ENCODE measurements around the gene KRTAP10-8.
"Not testable (repeated sequence)": the region's sequence is repeated elsewhere in the genome, so short reads cannot be mapped to it uniquely, and the experiment has no call there.

Gene KRTAP10-8

DNA sequence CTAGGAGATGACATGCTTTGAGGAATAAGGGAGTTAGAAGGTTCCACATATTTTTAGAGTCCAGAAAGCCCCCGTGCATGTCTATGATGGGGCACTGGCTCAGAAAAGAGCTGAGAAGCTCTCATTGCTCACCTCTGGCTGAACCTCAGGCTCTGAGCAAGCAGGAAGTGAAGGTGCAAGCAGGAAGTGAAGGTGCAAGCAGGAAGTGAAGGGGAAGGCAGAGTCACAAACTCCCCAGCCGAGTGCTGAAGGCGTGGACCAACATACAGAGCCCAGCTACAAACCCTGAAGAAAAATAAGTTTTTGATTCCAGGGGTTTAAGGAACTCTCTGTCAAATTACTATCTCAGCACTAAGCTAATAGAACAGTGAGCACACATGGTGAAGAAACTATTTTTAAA lies 7.0 kb downstream of the KRTAP10-8 start:
- Histone ChIP-seq H3K36me3 (replicated peaks) (no peaks in the 10 kb centered on the region), H3K4me3 (ENCODE audit: low read depth, low read length) (no peak overlapping the region), H3K27me3 (replicated peaks) (no peaks in the 10 kb centered on the region), H3K27ac (no peak overlapping the region)
- no peak for DNase-seq
- TF ChIP-seq, protein P1, sequence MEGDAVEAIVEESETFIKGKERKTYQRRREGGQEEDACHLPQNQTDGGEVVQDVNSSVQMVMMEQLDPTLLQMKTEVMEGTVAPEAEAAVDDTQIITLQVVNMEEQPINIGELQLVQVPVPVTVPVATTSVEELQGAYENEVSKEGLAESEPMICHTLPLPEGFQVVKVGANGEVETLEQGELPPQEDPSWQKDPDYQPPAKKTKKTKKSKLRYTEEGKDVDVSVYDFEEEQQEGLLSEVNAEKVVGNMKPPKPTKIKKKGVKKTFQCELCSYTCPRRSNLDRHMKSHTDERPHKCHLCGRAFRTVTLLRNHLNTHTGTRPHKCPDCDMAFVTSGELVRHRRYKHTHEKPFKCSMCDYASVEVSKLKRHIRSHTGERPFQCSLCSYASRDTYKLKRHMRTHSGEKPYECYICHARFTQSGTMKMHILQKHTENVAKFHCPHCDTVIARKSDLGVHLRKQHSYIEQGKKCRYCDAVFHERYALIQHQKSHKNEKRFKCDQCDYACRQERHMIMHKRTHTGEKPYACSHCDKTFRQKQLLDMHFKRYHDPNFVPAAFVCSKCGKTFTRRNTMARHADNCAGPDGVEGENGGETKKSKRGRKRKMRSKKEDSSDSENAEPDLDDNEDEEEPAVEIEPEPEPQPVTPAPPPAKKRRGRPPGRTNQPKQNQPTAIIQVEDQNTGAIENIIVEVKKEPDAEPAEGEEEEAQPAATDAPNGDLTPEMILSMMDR (IDR thresholded peaks at IDR 0.05; ENCODE audit: low read depth, low read length, missing control alignments) = no peak
- in situ Hi-C loops (cut with HindIII; ENCODE audit: low pct_ligation_motif_present, low sequenced_read_pairs) = no loop called here

DNA sequence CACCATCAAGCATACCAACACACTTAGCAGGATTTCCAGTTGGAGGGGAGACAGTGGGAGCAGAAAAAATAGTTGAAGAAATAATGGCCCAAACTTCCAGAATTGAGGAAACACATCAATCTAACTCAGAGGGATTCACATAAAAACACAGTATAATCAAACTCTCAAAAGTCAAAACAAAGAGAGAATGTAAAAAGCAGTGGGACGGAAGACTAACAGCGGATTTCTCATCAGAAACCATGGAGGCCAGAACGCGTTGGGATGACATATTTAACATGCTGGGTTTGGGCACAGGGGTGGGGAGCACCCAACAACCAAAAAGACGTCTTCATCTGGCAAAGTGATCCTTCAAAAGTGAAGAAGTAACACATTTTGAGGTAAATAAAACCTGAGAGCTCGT lies 8.0 kb downstream of the KRTAP10-8 start:
- Histone ChIP-seq H3K36me3 (replicated peaks) (no peaks in the 10 kb centered on the region), H3K4me3 (ENCODE audit: low read depth, low read length) (no peak overlapping the region), H3K27me3 (replicated peaks) (no peaks in the 10 kb centered on the region), H3K27ac (no peak overlapping the region)
- TF ChIP-seq, protein P1 (IDR thresholded peaks at IDR 0.05; ENCODE audit: low read depth, low read length, missing control alignments) = no peak
- no peak for DNase-seq
- in situ Hi-C loops (cut with HindIII; ENCODE audit: low pct_ligation_motif_present, low sequenced_read_pairs) = no loop called here

- TF ChIP-seq, protein P1 (IDR thresholded peaks at IDR 0.05; ENCODE audit: low read depth, low read length, missing control alignments) = no peak
- no peak overlapping the region for H3K27ac ChIP-seq
- no peaks in the 10 kb centered on the region for H3K27me3 ChIP-seq (replicated peaks)
- H3K36me3 ChIP-seq (replicated peaks) = no peaks in the 10 kb centered on the region
- no peak for DNase-seq
- no peak overlapping the region for H3K4me3 ChIP-seq (ENCODE audit: low read depth, low read length)
- in situ Hi-C loops (cut with HindIII; ENCODE audit: low pct_ligation_motif_present, low sequenced_read_pairs) = no loop called here
Observed at GRCh38 chr21:44623575-44623974, 11.7 kb downstream of the KRTAP10-8 start.

- Histone ChIP-seq H3K27ac (no peak overlapping the region), H3K36me3 (replicated peaks) (no peaks in the 10 kb centered on the region), H3K27me3 (replicated peaks) (no peaks in the 10 kb centered on the region), H3K4me3 (ENCODE audit: low read depth, low read length) (no peak overlapping the region)
- TF ChIP-seq, protein P1 (IDR thresholded peaks at IDR 0.05; ENCODE audit: low read depth, low read length, missing control alignments) = no peak
- in situ Hi-C loops (cut with HindIII; ENCODE audit: low pct_ligation_motif_present, low sequenced_read_pairs) = no loop called here
- no peak for DNase-seq
Observed at GRCh38 chr21:44625756-44626155, 13.9 kb downstream of the KRTAP10-8 start.

- TF ChIP-seq, protein P1 (IDR thresholded peaks at IDR 0.05; ENCODE audit: low read depth, low read length, missing control alignments) = no peak
- no peak for DNase-seq
- no peak overlapping the region for H3K27ac ChIP-seq
- no peaks in the 10 kb centered on the region for H3K36me3 ChIP-seq (replicated peaks)
- no peaks in the 10 kb centered on the region for H3K27me3 ChIP-seq (replicated peaks)
- in situ Hi-C loops (cut with HindIII; ENCODE audit: low pct_ligation_motif_present, low sequenced_read_pairs) = no loop called here
- H3K4me3 ChIP-seq (ENCODE audit: low read depth, low read length) = no peak overlapping the region
Observed at GRCh38 chr21:44626262-44626661, 14.4 kb downstream of the KRTAP10-8 start.

GRCh38 chr21:44626673-44627143 lies 14.8 kb downstream of the KRTAP10-8 start, which contains the start of gene KRTAP10-9:
KRTAP10-9 (plus strand) TSS chr21:44627093; CDS start chr21:44627172, 79 bp downstream.
- Histone ChIP-seq H3K4me3 (ENCODE audit: low read depth, low read length) (no peak within 1 kb of the TSS), H3K27me3 (replicated peaks) (no peaks in the 10 kb centered on the region), H3K27ac (no peak within 1 kb of the TSS), H3K36me3 (replicated peaks) (no peaks in the 10 kb centered on the region)
- TF ChIP-seq, protein P1 (IDR thresholded peaks at IDR 0.05; ENCODE audit: low read depth, low read length, missing control alignments) = no peak
- in situ Hi-C loops (cut with HindIII; ENCODE audit: low pct_ligation_motif_present, low sequenced_read_pairs) = no loop called here
- no peak for DNase-seq

DNA sequence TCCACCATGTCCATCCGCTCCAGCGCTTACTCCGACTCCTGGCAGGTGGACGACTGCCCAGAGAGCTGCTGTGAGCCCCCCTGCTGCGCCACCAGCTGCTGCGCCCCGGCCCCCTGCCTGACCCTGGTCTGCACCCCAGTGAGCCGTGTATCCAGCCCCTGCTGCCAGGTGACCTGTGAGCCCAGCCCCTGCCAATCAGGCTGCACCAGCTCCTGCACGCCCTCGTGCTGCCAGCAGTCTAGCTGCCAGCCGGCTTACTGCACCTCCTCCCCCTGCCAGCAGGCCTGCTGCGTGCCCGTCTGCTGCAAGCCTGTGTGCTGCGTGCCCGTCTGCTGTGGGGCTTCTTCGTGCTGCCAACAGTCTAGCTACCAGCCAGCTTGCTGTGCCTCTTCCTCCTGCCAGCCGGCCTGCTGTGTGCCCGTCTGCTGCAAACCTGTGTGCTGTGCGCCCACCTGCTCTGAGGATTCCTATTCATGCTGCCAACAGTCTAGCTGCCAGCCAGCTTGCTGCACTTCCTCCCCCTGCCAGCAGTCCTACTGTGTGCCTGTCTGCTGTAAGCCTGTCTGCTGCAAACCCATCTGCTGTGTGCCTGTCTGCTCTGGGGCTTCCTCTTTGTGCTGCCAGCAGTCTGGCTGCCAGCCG lies 15.4 kb downstream of the KRTAP10-8 start:
- H3K27ac ChIP-seq; H3K27me3 ChIP-seq (replicated peaks); H3K4me3 ChIP-seq (ENCODE audit: low read depth, low read length); H3K36me3 ChIP-seq (replicated peaks); in situ Hi-C loops (cut with HindIII; ENCODE audit: low pct_ligation_motif_present, low sequenced_read_pairs); DNase-seq: not testable (repeated sequence)

GRCh38 chr21:44627831-44628233 lies 16.0 kb downstream of the KRTAP10-8 start:
- DNase-seq; H3K4me3 ChIP-seq (ENCODE audit: low read depth, low read length); H3K36me3 ChIP-seq (replicated peaks); H3K27ac ChIP-seq; H3K27me3 ChIP-seq (replicated peaks); in situ Hi-C loops (cut with HindIII; ENCODE audit: low pct_ligation_motif_present, low sequenced_read_pairs): not testable (repeated sequence)

All from brain microvascular endothelial cell (primary cell).